HG02588 (cell line): ENCODE results near the gene AKAP7.
"Not testable (repeated sequence)": the region's sequence is repeated elsewhere in the genome, so short reads cannot be mapped to it uniquely, and the experiment has no call there.

Experiments
- ATAC-seq: cut with Tn5 transposase; IDR thresholded peaks from one replicate; pipeline ENCODE4 v1.9.1; 2021; ENCODE audit warnings: mild to moderate bottlenecking, moderate library complexity; ENCODE audit not compliant: unreplicated experiment

The AKAP7 gene

GRCh38 chr6:131288214-131288613 lies 152.9 kb downstream of the AKAP7 start:
- no peak for ATAC-seq

- ATAC-seq, result no peak
Measured at GRCh38 chr6:131290955-131291354, 155.7 kb downstream of the AKAP7 start.

- ATAC-seq, result no peak
Measured at GRCh38 chr6:131292145-131292938, 157.1 kb downstream of the AKAP7 start.

- ATAC-seq, result no peak
Measured at GRCh38 chr6:131293472-131293911, 158.2 kb downstream of the AKAP7 start.

GRCh38 chr6:131295081-131295480 lies 159.8 kb downstream of the AKAP7 start:
- ATAC-seq, result no peak

- not testable (repeated sequence) for ATAC-seq
Measured at GRCh38 chr6:131300826-131301225, 165.6 kb downstream of the AKAP7 start.

- no peak for ATAC-seq
Measured at GRCh38 chr6:131303338-131303930, 168.2 kb downstream of the AKAP7 start.

GRCh38 chr6:131305037-131305850 lies 170.0 kb downstream of the AKAP7 start:
- no peak for ATAC-seq

GRCh38 chr6:131309437-131309836 lies 174.2 kb downstream of the AKAP7 start:
- no peak for ATAC-seq

- no peak for ATAC-seq
Measured at GRCh38 chr6:131314838-131315237, 179.6 kb downstream of the AKAP7 start.

GRCh38 chr6:131316654-131317053 lies 181.4 kb downstream of the AKAP7 start:
- ATAC-seq, result no peak

- ATAC-seq, result no peak
Measured at GRCh38 chr6:131317516-131317915, 182.2 kb downstream of the AKAP7 start.

- no peak for ATAC-seq
Measured at GRCh38 chr6:131321589-131321988, 186.3 kb downstream of the AKAP7 start.

- no peak for ATAC-seq
Measured at GRCh38 chr6:131322125-131322524, 186.9 kb downstream of the AKAP7 start.

GRCh38 chr6:131325669-131326068 lies 190.4 kb downstream of the AKAP7 start:
- not testable (repeated sequence) for ATAC-seq

- ATAC-seq, result not testable (repeated sequence)
Measured at GRCh38 chr6:131328727-131329126, 193.5 kb downstream of the AKAP7 start.

- ATAC-seq, result no peak
Measured at GRCh38 chr6:131331151-131331550, 195.9 kb downstream of the AKAP7 start.

- no peak for ATAC-seq
Measured at GRCh38 chr6:131331873-131332781, 196.9 kb downstream of the AKAP7 start.
